Kidney glomerular epithelial cell (primary cell): ENCODE measurements around the gene SLC43A3.

Source experiments
- DNase-seq: peaks from one replicate; lab custom pipeline; 2025; lab: John Stamatoyannopoulos, UW

The SLC43A3 gene

DNA sequence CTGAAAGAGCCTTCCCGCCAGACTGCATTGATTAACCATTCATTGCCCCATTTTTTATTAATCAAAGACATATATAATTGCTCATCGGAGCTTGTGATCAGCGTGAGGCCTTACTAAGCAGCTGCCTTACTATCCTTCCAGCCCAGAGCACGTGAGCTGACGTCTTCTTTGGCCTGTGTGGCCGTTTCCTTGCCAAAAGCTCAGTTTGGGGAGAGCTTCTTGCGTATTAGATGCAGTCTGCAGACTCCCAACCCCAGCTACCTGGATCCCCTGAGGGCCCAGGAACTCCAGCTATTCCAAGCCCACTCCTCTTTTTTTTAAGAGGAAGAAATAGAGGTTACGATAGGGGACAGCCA is 784 bp upstream of the SLC43A3 start:
- DNase-seq = no peak

DNA sequence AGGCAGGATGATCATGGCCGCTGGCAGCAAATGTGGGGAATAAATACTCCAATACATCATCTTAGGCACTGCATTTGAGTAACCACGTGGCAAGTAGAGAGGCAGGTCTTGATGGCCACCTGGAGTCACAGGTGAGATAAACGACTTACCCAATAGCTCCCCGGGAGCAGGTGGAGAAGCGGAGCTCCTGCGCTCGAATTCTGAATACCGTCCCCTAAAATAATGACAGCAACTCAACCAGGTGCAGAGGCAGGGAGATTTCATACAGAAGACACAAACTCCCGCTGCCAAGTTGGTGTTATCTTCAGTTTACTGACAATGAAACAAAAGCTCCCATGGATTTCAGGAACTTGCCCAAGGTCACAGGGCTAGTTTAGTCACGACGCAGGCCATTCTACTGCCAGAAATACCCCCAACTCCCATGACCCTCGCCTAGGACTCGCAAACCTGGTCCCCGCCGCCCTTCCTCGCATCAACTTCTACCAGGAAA is 437 bp downstream of the SLC43A3 start:
- DNase-seq = no peak

DNA sequence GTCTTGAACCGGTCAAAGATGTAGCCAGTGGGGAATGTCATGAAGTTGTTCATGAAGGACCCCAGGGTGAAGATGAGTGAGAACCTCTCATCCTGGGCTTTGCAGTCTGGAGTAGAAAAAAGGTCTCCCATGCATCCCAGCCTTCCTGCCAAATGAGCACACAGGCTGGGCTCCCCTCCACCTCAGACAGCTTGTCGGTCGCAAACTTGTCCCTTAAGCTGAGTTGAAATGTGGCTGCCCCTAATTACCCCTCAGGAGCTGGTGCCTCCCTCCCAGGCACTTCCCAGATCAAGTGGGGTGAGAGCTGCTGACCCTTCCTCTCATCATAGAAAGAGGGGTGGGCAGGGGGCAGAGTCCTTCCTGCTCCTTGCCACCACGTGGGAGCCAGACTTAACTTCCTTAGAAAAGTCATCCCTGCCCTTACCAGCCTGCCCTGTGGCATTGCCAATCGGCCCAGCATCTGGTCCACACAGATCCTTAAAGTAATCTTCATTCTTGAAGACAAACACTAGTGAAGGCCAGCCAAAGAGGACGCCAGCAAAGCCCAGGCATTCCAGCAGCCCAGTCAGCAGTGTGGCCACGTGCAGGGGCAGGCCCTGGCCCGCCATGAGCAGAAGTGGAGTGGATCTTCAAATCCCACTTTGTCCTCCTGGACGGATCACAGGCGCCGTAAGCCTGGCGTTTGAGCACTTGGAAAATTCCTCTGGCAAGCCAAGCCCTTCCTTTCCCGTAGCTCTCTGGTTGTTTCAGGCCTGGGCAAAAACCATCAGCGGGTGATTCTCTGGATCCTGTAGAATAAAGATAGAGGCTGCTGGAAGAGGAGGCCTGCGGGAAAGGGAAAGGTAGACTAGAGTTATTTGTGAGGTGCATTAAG is 1.1 kb downstream of the SLC43A3 start:
- DNase-seq = no peak

DNA sequence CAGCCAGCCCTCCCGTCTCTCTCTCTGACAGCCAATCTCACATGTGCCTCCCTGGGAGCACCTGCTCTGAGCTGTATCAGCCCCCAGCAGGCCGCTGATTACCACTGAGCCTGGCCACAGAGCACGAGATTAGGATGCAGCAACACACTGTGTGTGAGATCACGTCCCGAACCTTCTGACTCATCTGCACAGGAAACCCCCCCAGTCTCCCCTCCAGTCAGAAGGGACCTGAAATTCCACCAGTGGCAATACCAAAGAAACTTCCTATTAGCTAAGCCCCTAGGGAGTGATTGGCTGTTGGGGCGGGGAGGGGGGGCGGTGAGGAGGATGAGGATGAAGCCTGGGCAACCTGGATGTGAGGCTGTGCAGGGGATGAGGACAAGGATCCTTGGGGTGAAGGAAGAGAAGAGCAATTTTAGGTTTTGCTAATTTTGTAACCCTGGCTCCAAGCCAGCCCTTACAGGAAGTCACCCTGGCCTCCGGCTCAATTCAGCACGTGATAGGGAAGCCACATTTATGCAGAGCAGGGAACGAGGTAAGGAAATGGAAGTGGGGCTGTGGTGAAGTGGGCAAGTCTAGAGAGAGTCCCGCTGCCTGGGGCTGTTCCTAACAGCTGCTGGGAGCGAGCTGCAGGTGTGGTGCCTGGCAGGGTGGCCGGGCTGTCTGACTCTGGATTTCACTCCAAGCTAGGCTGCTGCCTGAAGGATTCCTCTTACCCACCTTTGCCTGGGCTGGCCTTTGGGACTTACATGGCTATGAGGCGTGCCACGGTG is 1.9 kb downstream of the SLC43A3 start:
- peak; percentile 45 for DNase-seq

DNA sequence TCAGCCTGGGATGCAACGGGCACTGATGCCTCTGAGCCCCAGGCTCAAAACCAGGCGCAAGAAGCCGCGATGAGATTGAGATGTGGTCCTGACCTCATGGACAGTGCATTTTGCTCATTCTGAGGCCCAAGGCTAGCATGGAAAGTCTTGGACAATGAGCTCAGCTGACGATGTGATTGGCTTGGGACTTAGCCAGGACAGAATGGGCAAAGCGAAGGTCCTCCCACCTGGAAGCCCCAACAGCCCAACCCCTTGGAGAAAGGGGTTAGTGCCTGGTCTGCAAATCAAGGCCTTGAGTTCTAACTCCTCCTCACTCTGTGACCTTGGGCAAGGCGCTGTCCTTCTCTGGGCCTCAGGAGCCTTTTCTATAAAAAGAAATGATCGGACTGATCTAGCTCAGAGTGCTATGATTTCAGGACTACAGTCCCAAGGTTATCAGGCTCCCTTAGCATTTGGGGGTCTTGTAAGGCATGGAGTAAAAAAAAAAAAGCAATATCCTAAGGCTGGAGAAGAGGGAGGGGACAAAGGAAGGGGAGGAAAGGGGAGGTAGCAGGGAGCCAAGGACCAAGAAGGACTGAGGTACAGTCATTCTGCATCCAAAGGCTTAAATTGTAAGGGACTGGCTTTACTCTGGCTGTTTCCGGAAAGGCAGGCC is 2.7 kb downstream of the SLC43A3 start:
- DNase-seq = no peak

DNA sequence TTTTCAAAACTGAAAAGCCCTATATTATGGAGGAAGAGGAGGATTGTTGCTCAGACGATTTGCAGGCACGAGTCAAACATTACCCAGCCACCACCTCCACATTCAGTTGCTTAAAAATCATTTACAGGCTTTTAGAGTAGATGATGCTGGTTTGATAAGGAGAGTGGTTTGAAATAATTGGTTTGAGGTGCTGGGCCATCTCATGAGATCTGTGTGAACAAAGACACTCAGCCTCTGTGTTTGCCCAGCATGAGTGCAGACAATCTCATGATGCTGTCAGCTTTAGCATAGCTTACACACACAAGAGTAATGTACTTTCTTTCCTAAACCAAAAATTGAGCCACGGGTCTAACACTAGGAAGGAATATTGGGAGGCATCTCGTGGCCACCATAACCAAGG is 4.3 kb downstream of the SLC43A3 start:
- no peak for DNase-seq

DNA sequence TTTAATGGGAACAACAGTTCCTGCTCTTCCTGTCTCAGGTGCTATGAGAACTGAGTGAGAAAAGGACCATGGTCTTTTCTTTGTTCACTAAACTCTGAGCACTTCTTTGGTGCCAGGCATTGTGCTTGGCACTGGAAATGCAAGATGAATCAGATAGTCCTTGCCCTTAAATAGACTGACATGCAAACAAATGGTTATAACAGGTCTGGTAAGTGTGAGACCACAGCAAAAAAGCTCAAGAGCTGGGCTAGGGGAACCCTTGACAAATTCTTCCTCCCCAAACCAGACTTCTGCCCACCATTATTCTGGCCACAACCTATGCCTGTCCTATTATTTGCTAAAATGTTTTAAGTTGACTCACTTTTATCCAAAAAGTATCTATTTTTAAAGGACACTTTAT is 5.1 kb downstream of the SLC43A3 start:
- DNase-seq = no peak

DNA sequence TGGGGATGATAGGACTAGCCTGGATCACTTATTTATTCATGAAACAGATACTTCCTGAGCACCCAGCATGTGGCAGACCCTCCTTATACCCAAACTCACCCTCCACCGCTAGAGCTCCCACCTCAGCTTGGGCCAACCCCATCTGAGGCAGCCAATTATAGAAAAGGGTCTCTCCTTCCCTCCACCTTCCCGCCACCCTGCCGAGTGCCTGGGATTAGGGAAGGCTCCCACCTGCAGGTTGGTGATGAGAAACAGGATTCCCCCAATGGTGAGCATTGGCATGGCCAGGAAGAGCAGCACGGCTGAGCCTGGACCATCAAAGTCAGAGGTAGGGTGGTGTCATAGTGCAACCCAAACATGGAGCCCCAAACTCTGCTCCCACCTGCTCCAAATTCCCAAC is 5.9 kb downstream of the SLC43A3 start:
- no peak for DNase-seq

DNA sequence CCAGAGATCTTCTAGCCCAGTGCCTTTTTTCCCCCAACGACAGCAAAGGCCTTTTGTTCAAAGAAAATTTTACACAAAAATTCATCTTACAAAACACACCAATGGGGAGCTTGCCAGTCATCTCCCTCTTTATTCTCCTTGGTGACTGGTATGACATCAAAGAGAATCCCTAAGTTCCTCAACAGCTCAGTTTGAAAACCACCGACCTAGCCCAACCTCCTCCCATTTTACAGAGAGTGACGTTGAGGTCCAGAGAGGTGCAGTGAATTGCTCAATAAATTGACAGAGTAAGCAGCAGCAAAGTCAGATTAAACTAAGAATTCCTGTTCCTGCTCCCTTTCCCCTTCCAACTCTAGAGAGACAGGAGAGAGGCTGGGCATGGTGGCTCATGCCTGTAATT is 7.8 kb downstream of the SLC43A3 start:
- no peak for DNase-seq

DNA sequence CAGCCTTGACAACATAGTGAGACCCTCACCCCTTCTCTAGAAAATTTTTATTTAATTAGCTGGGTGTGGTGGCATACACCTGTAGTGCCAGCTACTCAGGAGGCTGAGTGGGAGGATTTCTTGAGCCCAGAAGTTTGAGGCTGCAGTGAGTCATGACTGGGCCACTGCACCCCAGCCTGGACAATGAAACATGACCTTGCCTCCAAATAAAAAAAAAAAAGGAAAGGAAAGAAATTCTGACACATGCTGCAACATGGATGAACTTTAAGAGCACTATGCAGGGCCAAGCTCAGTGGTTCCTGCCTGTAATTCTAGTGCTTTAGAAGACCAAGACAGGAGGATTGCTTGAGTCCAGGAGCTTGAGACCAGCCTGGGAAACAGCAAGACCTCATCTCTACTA is 8.8 kb downstream of the SLC43A3 start:
- DNase-seq = no peak

DNA sequence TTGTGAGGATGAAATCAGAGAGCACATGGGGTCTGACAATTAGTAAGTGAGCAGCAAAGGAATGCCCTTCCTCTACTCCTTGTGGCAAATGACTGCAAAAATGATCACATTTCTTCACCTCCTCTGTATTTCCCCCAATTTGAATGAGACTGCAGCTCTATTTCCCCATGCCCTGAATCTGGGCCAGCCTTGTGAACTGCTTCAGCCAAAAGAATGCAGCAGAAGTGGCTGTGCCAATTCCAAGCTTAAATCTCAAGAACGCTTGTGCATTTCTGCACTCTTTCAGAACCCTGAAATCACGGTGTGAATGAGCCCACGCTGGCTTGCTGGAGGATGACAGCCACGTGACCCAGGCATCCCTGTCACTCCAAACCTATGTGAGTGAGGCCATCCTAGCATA is 9.9 kb downstream of the SLC43A3 start:
- no peak for DNase-seq

DNA sequence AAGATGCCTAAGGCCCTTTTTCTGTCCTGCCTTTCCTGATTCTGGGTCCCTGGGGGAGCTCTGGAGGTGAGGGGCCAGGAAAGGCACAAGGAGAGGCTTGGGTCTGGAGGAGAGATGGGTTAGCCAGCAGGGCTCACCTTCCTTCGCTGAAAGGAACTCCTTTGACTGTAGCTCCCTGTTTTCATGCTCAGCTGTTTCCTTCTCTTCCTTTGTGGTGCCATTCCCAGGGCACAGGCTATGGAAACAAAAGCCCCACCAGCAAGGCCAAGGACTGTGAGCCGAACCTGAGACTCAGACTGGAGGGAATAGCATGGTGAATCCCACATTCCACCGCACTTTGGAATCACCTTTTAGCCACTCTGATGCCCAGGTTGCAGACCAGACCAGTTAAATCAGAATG is 10.5 kb downstream of the SLC43A3 start:
- DNase-seq = no peak

DNA sequence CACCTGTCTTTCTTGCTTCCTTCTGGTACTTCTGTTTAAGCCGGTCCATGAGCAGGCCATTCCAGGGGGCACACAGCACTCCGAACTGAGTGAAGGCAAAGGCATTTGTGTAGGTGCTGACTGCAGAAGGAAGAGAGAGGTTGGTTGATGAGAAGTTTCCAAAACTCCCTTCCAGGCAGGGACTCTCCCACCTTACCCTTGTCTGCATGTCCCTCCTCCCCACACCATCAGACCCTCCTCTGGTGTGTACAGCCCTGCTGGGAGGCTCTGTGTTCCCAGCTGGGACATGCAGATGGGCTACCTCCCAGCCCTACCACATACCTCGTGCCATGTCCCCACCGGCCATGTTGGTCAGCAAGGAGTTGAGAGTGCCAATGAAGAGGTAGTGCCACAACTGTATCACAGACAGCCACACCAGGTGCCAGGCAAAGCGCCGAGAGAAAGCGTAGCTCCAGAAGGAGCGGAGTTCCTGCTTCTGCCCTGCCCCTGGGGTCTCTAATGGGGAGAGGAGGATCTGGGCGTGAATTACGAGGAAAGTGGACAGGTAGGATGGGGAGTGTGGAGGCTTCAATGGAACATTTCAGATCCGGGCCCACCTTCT is 12.2 kb downstream of the SLC43A3 start:
- DNase-seq = no peak

DNA sequence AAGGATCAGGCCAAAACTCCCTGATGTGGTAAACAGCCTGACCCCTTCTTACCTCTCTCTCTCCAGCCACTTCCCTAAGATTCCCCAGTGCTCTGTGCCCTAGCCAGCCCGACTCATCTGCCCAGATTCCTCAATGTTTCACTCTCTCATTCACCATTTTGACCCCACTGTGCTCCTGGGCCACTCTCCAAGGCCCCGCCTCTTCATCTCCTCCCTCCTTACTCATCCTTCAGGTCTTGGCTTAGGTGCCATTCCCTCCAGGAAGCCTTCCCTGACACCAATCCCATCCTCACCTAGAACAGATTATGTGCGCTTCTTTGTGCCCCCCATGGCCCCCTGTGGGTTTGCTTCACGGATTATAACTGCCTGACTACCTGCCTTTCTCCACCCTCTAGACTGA is 13.2 kb downstream of the SLC43A3 start:
- no peak for DNase-seq

DNA sequence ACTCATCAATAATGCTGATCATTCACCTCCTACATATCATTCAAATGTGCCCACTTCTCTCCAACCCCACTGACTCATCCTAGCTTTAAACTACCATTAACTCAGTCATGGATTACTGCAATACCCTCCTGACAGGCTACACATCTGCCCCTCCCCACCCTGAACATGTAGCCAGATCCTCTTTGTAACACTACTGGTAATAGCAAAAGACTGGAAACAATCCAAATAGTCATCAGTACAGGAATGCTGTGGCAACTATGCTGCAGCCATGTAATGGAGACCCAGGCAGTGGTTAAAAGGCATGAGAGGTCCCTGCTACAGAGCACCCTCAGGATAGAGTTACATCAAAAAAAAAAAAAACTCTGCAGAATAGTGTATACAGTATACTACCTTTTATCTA is 16.6 kb downstream of the SLC43A3 start:
- no peak for DNase-seq

DNA sequence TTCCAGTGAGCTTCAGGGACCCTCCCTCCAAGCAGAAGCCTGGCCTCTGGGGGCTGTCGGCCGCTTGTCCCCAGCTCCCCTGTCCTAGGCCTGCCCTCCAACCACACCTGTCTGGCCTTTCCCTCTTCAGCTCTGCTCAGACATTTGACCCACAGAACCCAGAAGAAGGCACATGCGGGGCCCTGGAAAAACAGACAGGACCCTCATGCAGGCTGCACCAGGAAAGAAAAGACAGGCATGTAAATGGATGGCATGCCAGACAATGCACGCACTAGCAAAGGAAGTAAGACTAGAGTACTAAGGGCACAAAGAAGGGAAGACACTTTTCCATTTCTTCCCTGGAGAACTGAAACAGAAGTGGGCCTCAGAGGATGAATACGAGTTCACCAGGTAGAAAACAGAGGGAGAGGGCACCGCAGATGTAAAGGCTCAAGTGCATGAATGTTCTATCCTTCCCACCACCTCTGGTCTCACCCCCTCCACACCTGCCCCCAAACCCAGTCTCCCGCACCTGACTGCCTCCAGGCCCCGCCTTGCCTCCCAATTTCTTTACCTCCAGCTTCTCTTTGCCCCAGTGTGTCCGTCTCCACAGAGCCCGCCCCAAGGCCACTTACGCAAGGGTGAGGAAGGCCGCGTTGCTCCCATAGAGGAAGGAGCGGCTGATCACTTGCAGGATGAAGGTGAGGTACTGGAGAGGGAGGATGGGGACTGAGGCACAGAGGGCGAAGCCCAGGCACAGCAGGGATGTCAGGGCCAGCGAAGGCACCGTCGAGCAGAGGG is 17.4 kb downstream of the SLC43A3 start:
- DNase-seq = no peak

DNA sequence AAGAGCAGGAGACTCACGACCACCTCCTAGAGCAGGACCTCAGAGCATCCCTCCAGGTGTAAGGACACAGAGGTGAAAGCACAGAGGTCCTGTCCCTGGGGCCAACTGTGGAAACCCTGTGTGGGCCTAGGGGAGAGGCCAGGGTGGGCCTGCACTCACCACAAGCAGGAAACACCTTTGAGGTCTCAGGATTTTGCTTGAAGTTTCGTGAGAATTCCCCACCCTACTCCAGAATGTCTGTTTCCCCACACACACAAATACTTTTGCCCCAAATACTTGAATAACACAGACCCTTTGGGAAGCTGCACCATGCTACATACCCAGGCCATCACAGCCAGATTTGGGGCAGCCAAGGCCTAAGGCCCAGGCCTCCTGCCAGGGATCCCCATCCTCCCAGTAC is 18.1 kb downstream of the SLC43A3 start:
- DNase-seq = no peak

DNA sequence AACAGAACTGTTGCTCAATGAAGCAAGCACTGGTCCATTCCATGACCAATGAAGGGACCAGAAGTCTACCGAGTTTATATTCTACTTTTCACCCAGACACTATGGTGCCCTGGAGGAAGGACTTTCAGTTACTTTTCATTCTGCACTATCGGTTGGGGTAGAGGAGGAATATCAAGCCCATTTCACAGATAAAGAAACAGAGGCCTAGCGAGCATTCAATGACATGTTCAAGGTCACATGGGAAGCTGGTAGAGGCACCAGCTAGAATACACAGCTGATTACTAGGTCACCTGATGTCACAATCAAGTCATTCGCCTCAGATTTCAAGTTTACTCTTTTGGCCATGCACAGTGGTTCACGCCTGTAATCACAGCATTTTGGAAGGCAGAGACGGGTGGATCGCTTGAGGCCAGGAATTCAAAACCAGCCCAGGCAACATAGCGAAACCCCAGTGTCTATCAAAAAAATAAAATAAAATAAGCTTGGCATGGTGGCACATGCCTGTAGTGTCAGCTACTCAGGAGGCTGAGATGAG is 18.9 kb downstream of the SLC43A3 start:
- no peak for DNase-seq

DNA sequence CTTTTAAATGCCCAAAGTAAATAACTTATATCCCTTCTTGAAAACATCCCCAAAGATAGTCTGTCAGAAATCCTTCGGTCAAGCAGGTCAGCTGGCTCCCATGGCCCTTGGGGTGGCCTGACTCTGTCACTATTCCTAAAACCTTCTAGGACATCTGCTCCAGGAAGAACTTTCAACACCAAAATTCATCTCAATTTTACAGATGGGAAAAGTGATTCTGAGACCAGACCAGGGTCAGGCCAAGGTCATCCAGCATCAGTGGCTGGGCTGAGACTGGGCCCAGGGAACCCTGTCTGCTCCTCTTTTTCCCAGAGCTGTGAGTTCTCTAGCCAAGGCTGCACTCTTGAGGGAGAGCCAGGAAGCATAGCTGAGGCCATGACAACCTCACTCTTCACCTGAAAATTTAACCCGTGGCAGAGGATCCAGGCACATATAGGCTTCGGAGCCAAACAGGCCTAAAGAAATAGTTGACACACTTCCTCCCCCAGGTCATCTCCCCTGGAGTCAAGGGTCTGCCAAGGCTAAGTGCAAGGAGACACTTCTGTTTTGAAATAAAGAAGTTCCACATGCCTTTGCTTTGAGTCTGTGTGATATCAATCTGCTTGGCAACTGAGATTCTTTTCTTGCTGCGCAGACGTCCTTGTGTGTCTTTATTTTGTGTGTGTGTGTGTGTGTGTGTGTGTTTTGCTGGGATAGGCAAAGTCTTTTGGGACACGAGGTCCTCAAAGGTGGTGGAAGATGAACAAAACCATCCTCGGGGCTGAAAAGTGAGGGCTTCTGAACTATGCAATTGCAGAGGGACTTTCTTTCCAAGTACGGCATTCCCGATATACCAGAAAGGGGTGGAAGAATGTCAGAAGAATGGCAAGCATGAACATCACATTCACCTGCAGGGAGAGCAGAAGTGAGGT is 19.7 kb downstream of the SLC43A3 start:
- no peak for DNase-seq

DNA sequence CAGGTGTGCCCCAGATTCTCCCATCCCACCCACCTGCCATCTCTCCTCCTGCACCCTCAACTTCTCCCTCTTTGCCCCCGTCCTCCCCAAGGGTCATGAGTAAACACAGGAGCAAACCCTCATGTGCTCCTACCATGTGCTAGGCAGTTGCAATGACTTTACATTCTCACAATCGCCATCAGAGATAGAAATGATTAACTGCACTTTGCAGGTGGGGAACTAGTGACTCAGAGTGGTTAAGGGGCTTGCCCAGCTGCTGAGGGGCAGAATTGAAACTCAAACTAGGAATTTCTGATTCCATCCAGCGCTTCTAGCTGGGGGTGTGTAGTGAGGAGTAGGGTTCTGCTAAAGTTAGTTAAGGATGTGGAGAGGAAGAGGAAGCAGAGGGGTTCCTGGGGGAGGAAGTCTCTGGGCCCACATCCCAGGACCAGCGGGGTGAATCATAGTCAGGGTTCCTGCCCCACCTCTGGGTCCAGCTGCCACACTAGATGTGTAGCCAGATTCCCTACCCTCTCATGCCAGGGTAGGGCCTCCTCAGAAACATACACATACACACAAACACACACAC is 20.5 kb downstream of the SLC43A3 start:
- DNase-seq = peak; percentile 14
